OCI-LY7 (cell line): ENCODE measurements around the gene ADCY5. TPM values are rescaled to one million over a fixed set of nuclear protein-coding genes. Genes with fewer than 3 reads are reported as not detected.
"Not testable (repeated sequence)": the region's sequence is repeated elsewhere in the genome, so short reads cannot be mapped to it uniquely, and the experiment has no call there.

Experiments used
- BruUV-seq: library from RNA; stranded (reverse); fragments of 400-500 nt; replicated peaks from 2 replicates; lab custom pipeline; 2021; lab: Mats Ljungman, UMichigan
- CTCF ChIA-PET: fragments of 300-600 bp; sonication (Branson Sonifier 250); formaldehyde crosslinking; loops from one replicate; lab custom pipeline; 2022; ENCODE audit warnings: antibody characterized with exemption; ENCODE audit not compliant: unreplicated experiment; lab: Charles Lee
- POLR2A ChIA-PET: fragments of 300-600 bp; sonication (Branson Sonifier 250); formaldehyde crosslinking; loops from one replicate; lab custom pipeline; 2022; ENCODE audit warnings: antibody characterized with exemption; lab: Charles Lee
- DNase-seq: peaks from one replicate; pipeline ENCODE4 v3.0.0-alpha.2; 2015; ENCODE audit warnings: low spot score
- H2AFZ ChIP-seq: fragments of 200-600 bp; sonication (generic), shearing (Covaris generic); 2 replicates; pipeline ENCODE4 v1.6.1; 2014; ENCODE audit warnings: mild to moderate bottlenecking, antibody characterized with exemption, low read length, moderate library complexity
- H3K27ac ChIP-seq: fragments of 200-600 bp; sonication (generic); 2 replicates; pipeline ENCODE4 v1.5.1; 2014; ENCODE audit warnings: mixed run types, low read depth, mild to moderate bottlenecking, moderate library complexity, low read length, inconsistent platforms; ENCODE audit not compliant: poor library complexity, severe bottlenecking
- H3K36me3 ChIP-seq: fragments of 200-600 bp; sonication (generic); 2 replicates; pipeline ENCODE4 v1.6.1; 2014; ENCODE audit warnings: mild to moderate bottlenecking, antibody characterized with exemption, low read length, moderate library complexity, mixed read lengths; ENCODE audit not compliant: insufficient read depth
- H3K4me1 ChIP-seq: fragments of 200-600 bp; sonication (generic); 2 replicates; pipeline ENCODE4 v1.5.1; 2014; ENCODE audit warnings: mild to moderate bottlenecking, low read length; ENCODE audit not compliant: insufficient read depth, poor library complexity, severe bottlenecking
- H3K4me2 ChIP-seq: fragments of 200-600 bp; sonication (generic); 2 replicates; pipeline ENCODE4 v1.6.1; 2014; ENCODE audit warnings: mild to moderate bottlenecking, low read length
- H3K4me3 ChIP-seq: fragments of 200-600 bp; sonication (generic); 2 replicates; pipeline ENCODE4 v1.5.1; 2014; ENCODE audit warnings: mild to moderate bottlenecking, low read depth, low read length; ENCODE audit not compliant: poor library complexity, severe bottlenecking
- H3K79me2 ChIP-seq: fragments of 200-600 bp; sonication (generic); 2 replicates; pipeline ENCODE4 v1.6.1; 2016; ENCODE audit warnings: low read depth, mild to moderate bottlenecking, low read length, moderate library complexity, mixed read lengths; ENCODE audit not compliant: insufficient read depth
- H3K9me2 ChIP-seq: fragments of 200-600 bp; sonication (generic); 2 replicates; pipeline ENCODE4 v1.6.1; 2016; ENCODE audit warnings: mild to moderate bottlenecking, low read length, mixed read lengths; ENCODE audit not compliant: insufficient read depth
- H3K9me3 ChIP-seq: fragments of 200-600 bp; sonication (generic); 2 replicates; pipeline ENCODE4 v1.6.1; 2014; ENCODE audit warnings: mild to moderate bottlenecking, mixed run types, low read length, mixed read lengths
- H4K20me1 ChIP-seq: fragments of 200-600 bp; sonication (generic); 2 replicates; pipeline ENCODE4 v1.6.1; 2014; ENCODE audit warnings: mild to moderate bottlenecking, antibody characterized with exemption, low read length, moderate library complexity, mixed read lengths; ENCODE audit not compliant: insufficient read depth
- CTCF ChIP-seq: fragments of 200-600 bp; sonication (generic); conservative IDR thresholded peaks from 2 replicates; pipeline ENCODE4 v1.5.1; 2014; ENCODE audit warnings: mild to moderate bottlenecking, antibody characterized with exemption, low read length, moderate library complexity, mixed read lengths
- EZH2phosphoT487 ChIP-seq: fragments of 200-600 bp; sonication (generic); IDR thresholded peaks from 2 replicates; pipeline ENCODE4 v1.6.1; 2018; ENCODE audit warnings: low read depth, borderline replicate concordance, mild to moderate bottlenecking, mixed run types, antibody characterized with exemption, low read length, moderate library complexity, mixed read lengths
- intact Hi-C: fragments of 100-400 bp; cut with micrococcal nuclease; formaldehyde crosslinking; loops from one replicate; pipeline ENCODE4 v1.10.0; 2022; ENCODE audit not compliant: unreplicated experiment
- total RNA-seq, 2 experiments: library from RNA; depleted of rRNA in 1 of 2; stranded (reverse); fragments of >200 nt in 1 of 2; shearing (Covaris generic) in 1 of 2; gene quantifications; 2 replicates each; pipeline ENCODE4 v1.2.3, GENCODE V29; 2014 to 2022

Gene ADCY5
- total RNA-seq, 2 experiments from 2014 or later = 0.03 to 0.63 TPM

- ChIA-PET CTCF (no interaction called here), POLR2A (no interaction called here)
- Histone ChIP-seq H3K9me3 (no peaks in the 10 kb centered on the region), H2AFZ (no peak overlapping the region), H4K20me1 (no peaks in the 10 kb centered on the region), H3K27ac (no peak overlapping the region), H3K36me3 (peaks cover 51% of the 10 kb centered on the region), H3K4me1 (no peaks in the 10 kb centered on the region), H3K9me2 (no peaks in the 10 kb centered on the region), H3K4me3 (no peak overlapping the region), H3K79me2 (no peaks in the 10 kb centered on the region), H3K4me2 (no peak overlapping the region)
- peak; percentile 6 for DNase-seq
- no TSS peak for BruUV-seq
- intact Hi-C loops = no loop called here
- TF ChIP-seq EZH2phosphoT487 = no peak
- no peak for TF ChIP-seq CTCF
These were observed 204.8 kb downstream of the ADCY5 start for GRCh38 chr3:123244128-123244527.

GRCh38 chr3:123239756-123240155, 209.1 kb downstream of the ADCY5 start:
- intact Hi-C loops = no loop called here
- Histone ChIP-seq H4K20me1 (no peaks in the 10 kb centered on the region), H3K4me2 (no peak overlapping the region), H3K4me3 (no peak overlapping the region), H3K4me1 (no peaks in the 10 kb centered on the region), H3K36me3 (peaks cover 15% of the 10 kb centered on the region), H3K9me3 (no peaks in the 10 kb centered on the region), H3K9me2 (no peaks in the 10 kb centered on the region), H3K79me2 (no peaks in the 10 kb centered on the region), H2AFZ (no peak overlapping the region), H3K27ac (no peak overlapping the region)
- no peak for DNase-seq
- TF ChIP-seq EZH2phosphoT487 (no peak), CTCF (no peak)
- CTCF ChIA-PET = no interaction called here
- no TSS peak for BruUV-seq
- POLR2A ChIA-PET = no interaction called here

GRCh38 chr3:123239186-123239585, 209.7 kb downstream of the ADCY5 start:
- H3K9me3 ChIP-seq, POLR2A ChIA-PET, DNase-seq, H3K4me1 ChIP-seq, BruUV-seq, H3K4me3 ChIP-seq, H3K79me2 ChIP-seq, H4K20me1 ChIP-seq, H3K27ac ChIP-seq, CTCF ChIA-PET, intact Hi-C loops, H2AFZ ChIP-seq, H3K9me2 ChIP-seq, H3K4me2 ChIP-seq: not testable (repeated sequence)
- H3K36me3 ChIP-seq = peaks cover 17% of the 10 kb centered on the region
